Epidermal melanocyte (primary cell): Measurements from ENCODE around the gene VAT1L.

ENCODE experiments used
- DNase-seq: peaks from one replicate; pipeline ENCODE4 v3.0.0; 2011; ENCODE audit warnings: low spot score; ENCODE audit not compliant: insufficient read length

Gene VAT1L

GRCh38 chr16:77869997-77870813 is 81.8 kb downstream of the VAT1L start:
- no peak for DNase-seq

GRCh38 chr16:77871932-77872331 is 83.6 kb downstream of the VAT1L start:
- no peak for DNase-seq

- no peak for DNase-seq
Measured at GRCh38 chr16:77873066-77873465, 84.7 kb downstream of the VAT1L start.

GRCh38 chr16:77874347-77874746 is 86.0 kb downstream of the VAT1L start:
- no peak for DNase-seq

- DNase-seq = no peak
Measured at GRCh38 chr16:77876776-77877175, 88.4 kb downstream of the VAT1L start.

GRCh38 chr16:77877712-77878347 is 89.5 kb downstream of the VAT1L start:
- no peak for DNase-seq

- DNase-seq = no peak
Measured at GRCh38 chr16:77881355-77882030, 93.1 kb downstream of the VAT1L start.

- no peak for DNase-seq
Measured at GRCh38 chr16:77882358-77882757, 94.0 kb downstream of the VAT1L start.

- DNase-seq = no peak
Measured at GRCh38 chr16:77885571-77886295, 97.4 kb downstream of the VAT1L start.

- no peak for DNase-seq
Measured at GRCh38 chr16:77888871-77889270, 100.5 kb downstream of the VAT1L start.

- DNase-seq = no peak
Measured at GRCh38 chr16:77890075-77890474, 101.7 kb downstream of the VAT1L start.

GRCh38 chr16:77894162-77894561 is 105.8 kb downstream of the VAT1L start:
- no peak for DNase-seq

- no peak for DNase-seq
Measured at GRCh38 chr16:77895962-77896361, 107.6 kb downstream of the VAT1L start.

GRCh38 chr16:77896415-77897128 is 108.2 kb downstream of the VAT1L start:
- DNase-seq = no peak

GRCh38 chr16:77897129-77897437 is 108.7 kb downstream of the VAT1L start:
- DNase-seq = no peak

- DNase-seq = no peak
Measured at GRCh38 chr16:77897831-77898605, 109.7 kb downstream of the VAT1L start.

GRCh38 chr16:77898671-77899211 is 110.4 kb downstream of the VAT1L start:
- DNase-seq = no peak

GRCh38 chr16:77899416-77899815 is 111.1 kb downstream of the VAT1L start:
- DNase-seq = no peak

- no peak for DNase-seq
Measured at GRCh38 chr16:77905374-77905920, 117.1 kb downstream of the VAT1L start.

GRCh38 chr16:77910021-77910420 is 121.7 kb downstream of the VAT1L start:
- no peak for DNase-seq
